HG03469 (cell line): Measurements from ENCODE around the gene TBC1D2B.
"Not testable (repeated sequence)": the region's sequence is repeated elsewhere in the genome, so short reads cannot be mapped to it uniquely, and the experiment has no call there.

Experiments used
- ATAC-seq: cut with Tn5 transposase; IDR thresholded peaks from one replicate; pipeline ENCODE4 v1.9.1; 2021; ENCODE audit warnings: mild to moderate bottlenecking, moderate library complexity, moderate number of reproducible peaks; ENCODE audit not compliant: unreplicated experiment

Gene TBC1D2B

GRCh38 chr15:77980098-77980497 lies 97.4 kb downstream of the TBC1D2B start:
- ATAC-seq: no peak

- ATAC-seq: not testable (repeated sequence)
Measured at GRCh38 chr15:77979157-77979556, 98.4 kb downstream of the TBC1D2B start.

GRCh38 chr15:77978759-77979145 lies 98.8 kb downstream of the TBC1D2B start:
- not testable (repeated sequence) for ATAC-seq

- not testable (repeated sequence) for ATAC-seq
Measured at GRCh38 chr15:77977903-77978758, 99.4 kb downstream of the TBC1D2B start.

GRCh38 chr15:77976760-77977525 lies 100.6 kb downstream of the TBC1D2B start:
- ATAC-seq: not testable (repeated sequence)

GRCh38 chr15:77976095-77976450 lies 101.4 kb downstream of the TBC1D2B start:
- not testable (repeated sequence) for ATAC-seq

- ATAC-seq: no peak
Measured at GRCh38 chr15:77975332-77976094, 102.0 kb downstream of the TBC1D2B start.

- ATAC-seq: no peak
Measured at GRCh38 chr15:77974416-77975331, 102.8 kb downstream of the TBC1D2B start.

- ATAC-seq: no peak
Measured at GRCh38 chr15:77974098-77974414, 103.5 kb downstream of the TBC1D2B start.

GRCh38 chr15:77973273-77974097 lies 104.0 kb downstream of the TBC1D2B start:
- ATAC-seq: not testable (repeated sequence)

- not testable (repeated sequence) for ATAC-seq
Measured at GRCh38 chr15:77972706-77973105, 104.8 kb downstream of the TBC1D2B start.

GRCh38 chr15:77971875-77972274 lies 105.6 kb downstream of the TBC1D2B start:
- not testable (repeated sequence) for ATAC-seq

- not testable (repeated sequence) for ATAC-seq
Measured at GRCh38 chr15:77970813-77971360, 106.6 kb downstream of the TBC1D2B start.

GRCh38 chr15:77969055-77969454 lies 108.5 kb downstream of the TBC1D2B start:
- ATAC-seq: no peak

- ATAC-seq: no peak
Measured at GRCh38 chr15:77967798-77968197, 109.7 kb downstream of the TBC1D2B start.

GRCh38 chr15:77967235-77967615 lies 110.3 kb downstream of the TBC1D2B start:
- not testable (repeated sequence) for ATAC-seq

GRCh38 chr15:77966540-77967234 lies 110.8 kb downstream of the TBC1D2B start:
- no peak for ATAC-seq

- ATAC-seq: no peak
Measured at GRCh38 chr15:77964193-77964592, 113.3 kb downstream of the TBC1D2B start.
